HG02571 (cell line): Measurements from ENCODE around the gene NTN5.

Source experiments
- ATAC-seq: cut with Tn5 transposase; IDR thresholded peaks from one replicate; pipeline ENCODE4 v1.9.1; 2021; ENCODE audit warnings: mild to moderate bottlenecking, moderate library complexity; ENCODE audit not compliant: unreplicated experiment

NTN5 gene

DNA sequence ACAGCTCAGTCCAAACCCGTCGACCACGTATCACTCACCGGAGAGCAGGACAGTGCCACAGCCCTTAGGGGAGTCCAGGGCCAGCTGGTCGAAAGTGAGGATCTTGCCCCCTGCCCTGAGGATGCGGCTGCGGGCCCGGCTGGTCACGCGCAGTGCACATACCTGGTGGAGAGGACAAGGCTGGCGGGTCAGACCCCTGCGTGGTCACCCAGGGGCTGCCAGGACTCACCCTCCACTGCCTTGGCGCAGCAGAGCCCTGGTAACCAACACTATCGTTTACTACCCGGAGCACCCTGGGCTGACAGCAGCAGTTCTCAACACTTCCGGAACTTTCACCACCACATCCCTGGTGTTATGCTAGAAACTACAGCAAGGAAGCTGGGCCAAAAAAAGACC is 56.8 kb downstream of the NTN5 start:
- no peak for ATAC-seq

GRCh38 chr19:48615231-48616040 is 57.4 kb downstream of the NTN5 start:
- no peak for ATAC-seq

DNA sequence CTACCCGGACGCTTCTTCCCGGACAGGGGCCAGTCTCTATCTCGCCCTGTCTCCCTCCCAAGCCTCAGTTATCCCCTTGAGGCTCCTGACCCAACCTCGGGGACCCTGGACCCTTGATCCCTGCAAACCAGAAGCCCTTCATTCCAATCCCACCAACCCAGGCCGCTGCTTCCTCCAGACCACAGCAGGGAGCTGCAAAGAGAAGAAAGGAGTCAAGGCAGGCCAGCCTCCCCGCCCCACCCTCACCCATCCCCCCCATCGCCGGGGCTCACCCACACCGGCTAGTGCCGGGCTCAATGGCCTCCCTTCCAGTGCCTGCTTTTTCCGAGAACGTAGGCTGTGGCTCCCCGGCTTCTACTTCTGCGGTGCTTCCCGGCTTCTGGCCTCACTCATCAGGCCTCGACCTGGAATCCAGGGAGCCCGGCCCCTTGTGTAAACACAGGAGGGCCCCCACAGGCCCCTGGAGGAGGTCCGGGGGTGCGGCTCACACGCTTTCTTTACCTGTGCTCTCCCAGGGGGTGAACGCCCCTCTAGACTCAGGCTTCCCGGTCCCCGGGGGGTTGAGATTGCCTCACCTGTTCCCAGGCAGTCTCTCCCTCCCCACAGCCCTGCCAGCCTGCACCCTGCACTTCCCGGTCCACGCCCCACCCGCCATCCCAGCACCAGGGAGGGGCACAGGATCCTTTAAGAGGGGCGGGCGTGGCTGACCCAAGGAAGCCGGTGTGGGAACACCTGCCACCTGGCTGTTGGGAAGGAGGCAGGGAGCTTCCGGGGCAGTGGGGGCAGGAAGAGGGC is 58.2 kb downstream of the NTN5 start, which contains the start of gene FAM83E:
TSS of gene FAM83E (minus strand) at position 641 of the 795 bp plus-strand sequence. CDS start 1,704 bp downstream, outside the sequence.
- ATAC-seq, result no peak

DNA sequence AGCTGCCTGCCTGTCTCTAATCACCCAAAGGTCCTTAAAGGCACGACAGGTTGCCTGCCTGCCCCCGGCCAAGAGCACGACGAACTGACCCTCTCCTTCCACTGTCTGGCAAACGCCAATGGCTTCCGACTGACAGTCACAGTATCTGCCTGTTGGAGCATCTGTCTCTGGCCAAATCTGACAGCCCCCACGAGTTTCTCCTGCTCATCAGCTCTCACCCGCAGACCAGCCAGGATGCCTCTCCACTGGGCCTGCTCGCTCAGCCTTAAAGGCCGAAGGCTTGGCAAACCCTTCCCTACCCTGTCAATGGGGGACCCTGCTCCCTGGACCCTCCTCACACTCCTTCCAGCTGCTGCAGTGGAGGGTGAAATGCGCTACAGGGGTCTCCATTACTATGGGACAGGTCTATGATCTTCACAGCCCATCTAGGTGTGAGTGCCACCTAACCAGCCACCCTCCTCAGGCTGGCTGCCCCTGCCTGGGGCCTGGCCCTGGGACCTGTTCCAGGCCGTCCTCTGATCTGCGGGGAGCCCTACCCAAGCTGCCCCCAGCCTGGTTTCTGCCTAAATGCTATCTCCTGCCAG is 58.9 kb downstream of the NTN5 start:
- ATAC-seq, result no peak

DNA sequence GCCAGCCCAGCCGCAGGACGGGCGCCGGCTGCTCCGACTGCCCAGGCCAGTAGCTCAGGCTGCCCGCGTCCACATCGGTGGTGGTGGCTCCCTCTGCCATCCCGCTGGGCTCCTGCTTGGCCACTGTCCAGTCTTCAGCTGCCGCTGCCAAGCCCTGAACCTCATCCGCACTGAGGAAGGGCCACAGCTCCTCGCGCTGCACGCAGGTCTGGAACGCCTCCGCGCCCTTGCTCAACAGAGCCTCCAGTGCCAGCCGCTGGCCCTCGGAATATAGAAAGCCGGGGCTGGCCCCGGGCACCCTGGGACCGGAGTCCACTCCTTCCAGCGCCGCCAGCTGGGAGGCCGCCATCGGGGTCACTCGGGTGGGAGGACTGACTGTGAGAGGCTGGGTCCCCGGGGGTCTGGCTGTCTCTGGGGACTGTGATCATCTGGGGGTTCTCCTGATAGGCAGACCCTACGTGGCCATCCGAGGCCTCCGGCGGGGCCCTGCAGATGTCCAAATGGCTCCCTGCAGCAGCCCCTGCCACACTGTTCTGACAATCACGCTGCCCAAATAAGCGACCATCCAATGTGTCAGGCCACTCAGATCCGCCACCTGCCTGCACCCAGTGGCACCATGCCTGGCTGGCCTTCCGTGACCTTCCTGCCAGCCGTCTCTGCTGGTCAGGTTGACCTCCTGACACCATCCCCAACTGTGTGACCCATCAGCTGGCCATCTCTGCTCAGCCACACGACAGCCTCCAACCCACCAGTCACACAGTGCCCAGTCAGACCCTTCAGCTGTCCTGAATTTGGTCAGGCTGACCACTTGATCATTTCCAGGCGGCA is 59.6 kb downstream of the NTN5 start:
- ATAC-seq, result no peak

DNA sequence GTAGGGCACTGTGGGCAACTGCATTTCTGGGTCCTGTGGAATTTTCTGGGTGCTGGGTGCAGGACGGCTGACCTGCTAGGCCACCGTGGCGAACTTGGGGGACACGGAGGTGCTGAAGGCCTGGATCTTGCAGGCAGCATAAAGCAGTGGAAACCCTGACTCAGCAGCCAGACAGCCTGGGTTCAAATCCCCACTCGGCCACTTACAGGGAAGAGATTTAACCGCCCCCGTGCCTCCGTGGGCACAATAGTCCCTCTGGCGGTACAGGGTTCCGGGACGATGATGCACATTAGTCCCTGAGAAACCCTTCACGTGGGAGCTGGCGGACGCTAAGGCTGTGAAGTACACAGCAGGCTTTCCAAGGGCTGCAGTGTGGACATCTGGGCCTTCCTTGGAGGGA is 60.9 kb downstream of the NTN5 start:
- no peak for ATAC-seq
